ENCODE measurements around the gene ACACB.

Gene ACACB

DNA sequence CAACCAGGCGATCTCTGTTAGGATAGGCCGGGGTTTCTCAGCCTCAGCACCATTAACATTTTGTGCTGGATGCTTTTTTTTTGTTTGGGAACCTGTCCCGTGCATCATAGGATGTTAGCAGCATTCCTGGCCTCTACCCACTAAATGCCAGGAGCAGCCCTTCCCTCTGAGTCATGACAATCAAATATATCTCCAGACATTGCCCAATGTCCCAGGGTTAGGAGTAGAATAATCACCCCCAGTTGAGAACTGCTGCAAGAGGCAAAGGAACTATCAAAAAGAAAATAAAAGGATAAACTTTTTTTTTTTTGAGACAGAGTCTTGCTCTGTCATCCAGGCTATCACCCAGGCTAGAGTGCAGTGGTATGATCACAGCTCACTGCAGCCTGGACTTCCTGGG, 76.0 kb downstream of the ACACB start:
- no peak overlapping the region for H3K4me3 ChIP-seq (ENCODE audit: low read length)
- TF ChIP-seq, protein P1, sequence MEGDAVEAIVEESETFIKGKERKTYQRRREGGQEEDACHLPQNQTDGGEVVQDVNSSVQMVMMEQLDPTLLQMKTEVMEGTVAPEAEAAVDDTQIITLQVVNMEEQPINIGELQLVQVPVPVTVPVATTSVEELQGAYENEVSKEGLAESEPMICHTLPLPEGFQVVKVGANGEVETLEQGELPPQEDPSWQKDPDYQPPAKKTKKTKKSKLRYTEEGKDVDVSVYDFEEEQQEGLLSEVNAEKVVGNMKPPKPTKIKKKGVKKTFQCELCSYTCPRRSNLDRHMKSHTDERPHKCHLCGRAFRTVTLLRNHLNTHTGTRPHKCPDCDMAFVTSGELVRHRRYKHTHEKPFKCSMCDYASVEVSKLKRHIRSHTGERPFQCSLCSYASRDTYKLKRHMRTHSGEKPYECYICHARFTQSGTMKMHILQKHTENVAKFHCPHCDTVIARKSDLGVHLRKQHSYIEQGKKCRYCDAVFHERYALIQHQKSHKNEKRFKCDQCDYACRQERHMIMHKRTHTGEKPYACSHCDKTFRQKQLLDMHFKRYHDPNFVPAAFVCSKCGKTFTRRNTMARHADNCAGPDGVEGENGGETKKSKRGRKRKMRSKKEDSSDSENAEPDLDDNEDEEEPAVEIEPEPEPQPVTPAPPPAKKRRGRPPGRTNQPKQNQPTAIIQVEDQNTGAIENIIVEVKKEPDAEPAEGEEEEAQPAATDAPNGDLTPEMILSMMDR (conservative IDR thresholded peaks at IDR 0.05; ENCODE audit: low read length), result no peak
- peak; percentile 89 for DNase-seq (ENCODE audit: low read depth)

GRCh38 chr12:109193896-109194295, 77.5 kb downstream of the ACACB start:
- H3K4me3 ChIP-seq (ENCODE audit: low read length), result no peak overlapping the region
- TF ChIP-seq, protein P1 (conservative IDR thresholded peaks at IDR 0.05; ENCODE audit: low read length), result no peak
- no peak for DNase-seq (ENCODE audit: low read depth)

GRCh38 chr12:109196332-109196731, 79.9 kb downstream of the ACACB start:
- H3K4me3 ChIP-seq (ENCODE audit: low read length), result no peak overlapping the region
- TF ChIP-seq, protein P1 (conservative IDR thresholded peaks at IDR 0.05; ENCODE audit: low read length), result no peak
- no peak for DNase-seq (ENCODE audit: low read depth)

GRCh38 chr12:109197327-109197726, 80.9 kb downstream of the ACACB start:
- no peak for DNase-seq (ENCODE audit: low read depth)
- TF ChIP-seq, protein P1 (conservative IDR thresholded peaks at IDR 0.05; ENCODE audit: low read length), result no peak
- H3K4me3 ChIP-seq (ENCODE audit: low read length), result no peak overlapping the region

DNA sequence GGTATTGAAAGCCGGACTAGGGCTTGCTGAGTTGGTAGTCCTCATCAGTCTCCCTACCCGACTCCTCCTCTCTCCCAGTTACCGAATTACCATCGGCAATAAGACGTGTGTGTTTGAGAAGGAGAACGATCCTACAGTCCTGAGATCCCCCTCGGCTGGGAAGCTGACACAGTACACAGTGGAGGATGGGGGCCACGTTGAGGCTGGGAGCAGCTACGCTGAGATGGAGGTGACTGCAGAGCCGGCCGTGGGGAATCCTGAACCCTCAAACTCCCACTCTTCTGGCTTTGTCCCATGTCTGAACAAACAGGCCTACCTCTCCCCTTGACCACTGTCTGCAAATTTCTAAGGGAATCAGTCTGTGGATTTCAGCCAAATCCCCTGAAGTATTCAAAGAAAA, 82.9 kb downstream of the ACACB start:
- DNase-seq (ENCODE audit: low read depth), result no peak
- TF ChIP-seq, protein P1 (conservative IDR thresholded peaks at IDR 0.05; ENCODE audit: low read length), result no peak

GRCh38 chr12:109200825-109201495, 84.6 kb downstream of the ACACB start:
- no peak for DNase-seq (ENCODE audit: low read depth)
- no peak overlapping the region for H3K4me3 ChIP-seq (ENCODE audit: low read length)
- TF ChIP-seq, protein P1 (conservative IDR thresholded peaks at IDR 0.05; ENCODE audit: low read length), result no peak

More for the DNA sequence above, 82.9 kb downstream of the ACACB start:
- no peak overlapping the region for H3K4me3 ChIP-seq (ENCODE audit: low read length)

- DNase-seq (ENCODE audit: low read depth), result no peak
- TF ChIP-seq, protein P1 (conservative IDR thresholded peaks at IDR 0.05; ENCODE audit: low read length), result no peak
- H3K4me3 ChIP-seq (ENCODE audit: low read length), result no peak overlapping the region
Observed at GRCh38 chr12:109201496-109201885, 85.1 kb downstream of the ACACB start.
